ENCODE results near the gene SPOCK1. TPM values are rescaled to one million over a fixed set of nuclear protein-coding genes. Genes with fewer than 3 reads are reported as not detected.

The SPOCK1 gene
- total RNA-seq, 1 donor from 2014 or later: 28.6 TPM

DNA sequence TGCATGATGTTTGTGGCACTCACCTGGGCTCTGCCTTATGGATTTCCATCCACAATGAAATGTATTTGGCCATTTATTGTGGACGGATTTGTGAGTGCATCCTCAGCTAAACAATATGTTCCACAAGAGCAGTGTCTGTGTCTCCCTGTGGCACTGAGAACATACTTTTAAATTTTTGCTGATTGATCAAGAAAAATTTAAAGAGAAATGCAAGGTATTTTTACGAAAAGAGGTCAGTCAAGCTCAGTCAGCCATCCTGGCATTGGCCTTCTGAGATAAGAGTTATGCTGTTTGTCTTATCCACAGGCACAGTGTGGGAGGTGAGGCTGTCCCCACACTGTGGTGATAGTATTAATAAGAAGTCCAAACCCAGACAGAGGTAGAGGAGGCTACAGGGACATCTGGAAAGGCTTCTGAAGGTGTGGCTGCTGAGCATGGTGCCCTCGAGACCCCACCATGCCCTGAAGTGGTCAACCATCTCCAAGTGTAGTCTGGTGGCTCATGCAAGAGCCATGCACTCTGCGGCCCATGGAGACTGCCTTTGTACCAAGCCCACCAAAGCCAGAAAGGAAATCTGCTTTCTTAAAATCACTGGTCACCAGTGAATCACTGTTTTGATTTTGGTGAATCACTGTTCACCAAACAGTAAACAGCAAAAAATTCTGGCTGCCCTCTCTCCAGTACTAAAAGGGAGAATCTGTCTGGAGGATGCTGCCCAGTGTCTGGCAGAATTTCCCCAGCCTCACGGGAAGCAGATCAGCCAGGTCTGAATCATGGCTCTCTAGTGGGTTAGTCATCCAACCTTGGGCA, 28.8 kb downstream of the SPOCK1 start:
- no peak overlapping the region for H3K27ac ChIP-seq (replicated peaks)
- H3K4me3 ChIP-seq: no peak overlapping the region
- no peak for DNase-seq
- no peaks in the 10 kb centered on the region for H3K4me1 ChIP-seq
- H3K9me3 ChIP-seq (replicated peaks): no peaks in the 10 kb centered on the region
- H3K27me3 ChIP-seq (ENCODE audit: low read depth): peaks cover 43% of the 10 kb centered on the region
- H3K36me3 ChIP-seq: no peaks in the 10 kb centered on the region
- TF ChIP-seq, protein P1, sequence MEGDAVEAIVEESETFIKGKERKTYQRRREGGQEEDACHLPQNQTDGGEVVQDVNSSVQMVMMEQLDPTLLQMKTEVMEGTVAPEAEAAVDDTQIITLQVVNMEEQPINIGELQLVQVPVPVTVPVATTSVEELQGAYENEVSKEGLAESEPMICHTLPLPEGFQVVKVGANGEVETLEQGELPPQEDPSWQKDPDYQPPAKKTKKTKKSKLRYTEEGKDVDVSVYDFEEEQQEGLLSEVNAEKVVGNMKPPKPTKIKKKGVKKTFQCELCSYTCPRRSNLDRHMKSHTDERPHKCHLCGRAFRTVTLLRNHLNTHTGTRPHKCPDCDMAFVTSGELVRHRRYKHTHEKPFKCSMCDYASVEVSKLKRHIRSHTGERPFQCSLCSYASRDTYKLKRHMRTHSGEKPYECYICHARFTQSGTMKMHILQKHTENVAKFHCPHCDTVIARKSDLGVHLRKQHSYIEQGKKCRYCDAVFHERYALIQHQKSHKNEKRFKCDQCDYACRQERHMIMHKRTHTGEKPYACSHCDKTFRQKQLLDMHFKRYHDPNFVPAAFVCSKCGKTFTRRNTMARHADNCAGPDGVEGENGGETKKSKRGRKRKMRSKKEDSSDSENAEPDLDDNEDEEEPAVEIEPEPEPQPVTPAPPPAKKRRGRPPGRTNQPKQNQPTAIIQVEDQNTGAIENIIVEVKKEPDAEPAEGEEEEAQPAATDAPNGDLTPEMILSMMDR (IDR thresholded peaks at IDR 0.05; ENCODE audit: borderline replicate concordance): no peak
- intact Hi-C loops (cut with micrococcal nuclease): no loop called here

DNA sequence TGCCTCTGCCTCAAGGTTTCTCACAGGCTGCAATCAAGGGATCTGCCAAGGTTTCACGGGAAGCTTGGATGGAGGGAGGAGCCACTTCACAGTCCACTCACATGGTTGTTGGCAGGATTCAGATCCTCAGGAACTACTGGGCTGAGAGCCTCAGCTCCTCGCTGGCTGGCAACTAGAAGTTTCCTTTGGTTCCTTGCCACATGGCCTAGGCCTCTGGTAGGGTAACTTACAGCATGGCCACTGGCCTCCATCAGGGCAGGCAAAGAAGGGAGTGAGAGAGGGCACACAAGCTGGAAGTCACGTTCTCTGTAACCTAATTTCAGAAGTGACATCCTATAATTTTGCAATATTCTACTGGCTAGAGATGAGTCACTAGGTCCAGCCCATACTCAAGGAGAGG, 32.2 kb downstream of the SPOCK1 start:
- Histone ChIP-seq H3K27me3 (ENCODE audit: low read depth) (peaks cover 41% of the 10 kb centered on the region), H3K36me3 (no peaks in the 10 kb centered on the region), H3K27ac (replicated peaks) (no peak overlapping the region), H3K9me3 (replicated peaks) (no peaks in the 10 kb centered on the region), H3K4me1 (peaks cover 7% of the 10 kb centered on the region), H3K4me3 (no peak overlapping the region)
- no peak for DNase-seq
- TF ChIP-seq, protein P1 (IDR thresholded peaks at IDR 0.05; ENCODE audit: borderline replicate concordance): no peak
- intact Hi-C loops (cut with micrococcal nuclease): no loop called here

DNA sequence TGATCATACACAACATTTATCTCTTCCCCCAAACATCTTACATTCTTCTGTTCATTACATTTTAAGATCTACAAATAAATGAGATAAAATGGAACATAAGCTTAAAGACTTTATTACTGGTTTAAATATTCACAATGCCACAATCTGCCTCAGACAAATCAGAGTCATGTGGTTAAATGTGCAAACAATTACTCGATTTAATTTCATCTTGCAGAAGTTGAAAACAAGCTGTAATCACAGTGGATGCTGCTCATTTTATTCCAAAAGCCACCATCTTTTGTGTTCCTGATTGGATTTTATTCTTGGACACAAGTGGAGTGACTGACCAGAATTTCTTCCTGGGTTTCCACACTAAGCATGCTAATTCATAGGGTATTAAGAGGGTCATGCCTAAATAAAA, 33.2 kb downstream of the SPOCK1 start:
- Histone ChIP-seq H3K27me3 (ENCODE audit: low read depth) (peaks cover 41% of the 10 kb centered on the region), H3K36me3 (no peaks in the 10 kb centered on the region), H3K9me3 (replicated peaks) (no peaks in the 10 kb centered on the region), H3K4me3 (no peak overlapping the region), H3K4me1 (peaks cover 9% of the 10 kb centered on the region), H3K27ac (replicated peaks) (no peak overlapping the region)
- no peak for DNase-seq
- TF ChIP-seq, protein P1 (IDR thresholded peaks at IDR 0.05; ENCODE audit: borderline replicate concordance): no peak
- intact Hi-C loops (cut with micrococcal nuclease): no loop called here

DNA sequence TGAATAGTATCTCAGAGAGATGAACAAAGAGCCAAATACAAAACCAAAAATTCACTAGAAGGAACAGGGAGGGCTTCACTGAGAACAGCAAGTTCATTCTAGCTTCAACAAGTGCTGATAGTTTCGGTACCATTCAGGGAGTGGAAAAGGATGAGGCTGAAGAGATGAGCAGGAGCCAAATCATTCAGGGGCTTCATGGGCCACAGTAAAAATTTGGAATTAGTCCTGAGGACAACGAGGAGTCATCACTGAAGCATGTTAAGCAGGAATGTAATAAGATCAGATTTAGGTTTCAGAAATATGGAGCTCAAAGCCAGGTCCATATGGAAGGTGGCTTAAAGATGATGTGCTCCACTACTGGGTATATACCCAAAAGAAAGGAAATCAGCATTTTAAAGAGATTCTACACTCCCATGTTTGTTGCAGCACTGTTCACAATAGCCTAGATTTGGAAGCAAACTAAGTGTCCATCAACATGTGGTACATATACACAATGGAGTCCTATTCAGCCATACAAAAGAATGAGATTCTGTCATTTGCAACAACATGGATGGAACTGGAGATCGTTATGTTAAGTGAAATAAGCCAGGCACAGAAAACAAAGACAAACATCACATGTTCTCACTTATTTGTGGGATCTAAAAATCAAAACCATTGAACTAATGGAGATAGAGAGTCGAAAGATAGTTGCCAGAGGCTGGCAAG, 36.2 kb downstream of the SPOCK1 start:
- no peak overlapping the region for H3K27ac ChIP-seq (replicated peaks)
- intact Hi-C loops (cut with micrococcal nuclease): no loop called here
- no peaks in the 10 kb centered on the region for H3K9me3 ChIP-seq (replicated peaks)
- peaks cover 9% of the 10 kb centered on the region for H3K4me1 ChIP-seq
- no peaks in the 10 kb centered on the region for H3K36me3 ChIP-seq
- DNase-seq: no peak
- no peak overlapping the region for H3K4me3 ChIP-seq
- TF ChIP-seq, protein P1 (IDR thresholded peaks at IDR 0.05; ENCODE audit: borderline replicate concordance): no peak
- H3K27me3 ChIP-seq (ENCODE audit: low read depth): peaks cover 38% of the 10 kb centered on the region

DNA sequence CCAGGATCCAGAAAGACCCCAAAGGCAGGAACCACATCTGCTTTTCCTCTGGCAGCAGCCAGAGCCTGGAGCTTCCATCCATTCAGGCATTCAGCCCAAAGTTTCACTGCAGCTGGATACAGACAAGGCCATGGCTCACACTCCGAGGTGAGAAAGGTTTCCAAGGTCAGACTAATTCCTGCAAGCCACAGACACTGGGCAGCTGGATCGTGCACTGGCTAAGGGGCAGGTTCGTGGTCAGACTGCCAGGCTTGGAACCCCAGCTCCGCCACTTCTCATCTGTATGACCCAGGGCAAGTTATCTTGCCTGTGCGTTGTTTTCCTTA, 36.9 kb downstream of the SPOCK1 start:
- H3K27me3 ChIP-seq (ENCODE audit: low read depth): peaks cover 45% of the 10 kb centered on the region
- H3K9me3 ChIP-seq (replicated peaks): no peaks in the 10 kb centered on the region
- H3K36me3 ChIP-seq: no peaks in the 10 kb centered on the region
- H3K4me3 ChIP-seq: no peak overlapping the region
- TF ChIP-seq, protein P1 (IDR thresholded peaks at IDR 0.05; ENCODE audit: borderline replicate concordance): no peak
- intact Hi-C loops (cut with micrococcal nuclease): no loop called here
- no peak overlapping the region for H3K27ac ChIP-seq (replicated peaks)
- no peak for DNase-seq
- H3K4me1 ChIP-seq: peaks cover 9% of the 10 kb centered on the region

All from left ventricle myocardium inferior (tissue), 1 donor.